Epithelial cell of esophagus (primary cell): ENCODE data around the gene ZFR.

Source experiments
- DNase-seq: peaks from one replicate; pipeline ENCODE4 v3.0.0; 2010; ENCODE audit warnings: low read depth
- H3K4me3 ChIP-seq: 2 replicates; pipeline ENCODE4 v1.5.1; 2011; ENCODE audit warnings: mild to moderate bottlenecking, low read length, control low read depth
- TF ChIP-seq, protein P1 (sequence below): IDR thresholded peaks from 2 replicates; pipeline ENCODE4 v1.5.1; 2011; ENCODE audit warnings: low read depth, mild to moderate bottlenecking, low read length, control low read depth, inconsistent platforms; ENCODE audit not compliant: insufficient read depth; ENCODE audit errors: missing control alignments

ZFR gene

DNA sequence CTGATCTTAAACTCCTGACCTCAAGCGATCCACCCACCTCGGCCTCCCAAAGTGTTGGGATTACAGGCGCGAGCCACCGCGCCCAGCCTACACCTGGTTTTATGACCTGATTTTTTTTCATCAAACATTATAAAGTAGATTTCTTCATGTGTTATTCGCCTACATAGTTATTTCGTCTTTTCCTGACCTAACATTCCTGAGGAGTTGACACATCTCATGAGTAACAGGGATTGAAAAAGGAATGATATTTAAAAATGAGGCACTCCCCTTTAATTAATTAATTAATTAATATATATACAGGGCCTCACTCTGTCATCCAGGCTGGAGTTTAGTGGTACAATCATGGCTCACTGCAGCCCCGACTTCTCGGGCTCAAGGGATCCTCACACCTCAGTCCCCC, 111.6 kb downstream of the ZFR start:
- peak; percentile 63 for DNase-seq
- H3K4me3 ChIP-seq: no peak overlapping the region
- TF ChIP-seq, protein P1, sequence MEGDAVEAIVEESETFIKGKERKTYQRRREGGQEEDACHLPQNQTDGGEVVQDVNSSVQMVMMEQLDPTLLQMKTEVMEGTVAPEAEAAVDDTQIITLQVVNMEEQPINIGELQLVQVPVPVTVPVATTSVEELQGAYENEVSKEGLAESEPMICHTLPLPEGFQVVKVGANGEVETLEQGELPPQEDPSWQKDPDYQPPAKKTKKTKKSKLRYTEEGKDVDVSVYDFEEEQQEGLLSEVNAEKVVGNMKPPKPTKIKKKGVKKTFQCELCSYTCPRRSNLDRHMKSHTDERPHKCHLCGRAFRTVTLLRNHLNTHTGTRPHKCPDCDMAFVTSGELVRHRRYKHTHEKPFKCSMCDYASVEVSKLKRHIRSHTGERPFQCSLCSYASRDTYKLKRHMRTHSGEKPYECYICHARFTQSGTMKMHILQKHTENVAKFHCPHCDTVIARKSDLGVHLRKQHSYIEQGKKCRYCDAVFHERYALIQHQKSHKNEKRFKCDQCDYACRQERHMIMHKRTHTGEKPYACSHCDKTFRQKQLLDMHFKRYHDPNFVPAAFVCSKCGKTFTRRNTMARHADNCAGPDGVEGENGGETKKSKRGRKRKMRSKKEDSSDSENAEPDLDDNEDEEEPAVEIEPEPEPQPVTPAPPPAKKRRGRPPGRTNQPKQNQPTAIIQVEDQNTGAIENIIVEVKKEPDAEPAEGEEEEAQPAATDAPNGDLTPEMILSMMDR: no peak

DNA sequence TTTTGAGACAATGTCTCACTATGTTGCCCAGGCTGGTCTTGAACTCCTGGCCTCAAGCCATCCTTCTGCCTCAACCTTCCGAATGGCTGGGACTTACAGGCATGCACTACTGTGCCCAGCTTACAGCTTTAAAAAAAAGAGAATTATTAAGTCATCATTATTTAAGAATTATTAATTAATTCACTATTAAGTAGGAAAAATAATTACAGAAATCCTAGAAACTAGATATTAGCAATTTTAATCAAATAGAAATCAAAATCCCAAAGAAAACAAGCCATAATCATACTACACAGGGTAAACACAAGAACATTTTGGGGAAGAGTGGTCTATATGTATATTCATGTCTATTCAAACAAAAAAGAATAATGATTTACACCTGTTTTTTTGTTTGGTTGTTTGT, 112.2 kb downstream of the ZFR start:
- H3K4me3 ChIP-seq: no peak overlapping the region
- TF ChIP-seq, protein P1: no peak
- DNase-seq: no peak

DNA sequence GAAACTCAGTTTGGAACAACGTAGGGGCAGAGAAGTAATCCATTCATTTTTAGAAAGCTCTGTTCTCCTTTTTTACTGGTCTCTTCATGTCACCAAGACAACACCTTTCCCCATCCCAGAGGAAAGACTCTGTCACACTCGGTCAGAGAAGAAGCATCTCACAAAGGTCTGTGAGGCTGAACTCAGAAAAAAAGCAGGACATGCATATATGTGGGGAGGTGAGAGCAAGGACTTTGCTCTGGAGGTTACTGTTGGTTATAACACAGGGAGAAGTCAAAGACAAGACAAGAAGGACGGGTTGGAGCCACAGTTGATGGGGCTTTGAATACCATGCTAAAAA, 112.6 kb downstream of the ZFR start:
- DNase-seq: no peak
- no peak overlapping the region for H3K4me3 ChIP-seq
- TF ChIP-seq, protein P1: no peak

DNA sequence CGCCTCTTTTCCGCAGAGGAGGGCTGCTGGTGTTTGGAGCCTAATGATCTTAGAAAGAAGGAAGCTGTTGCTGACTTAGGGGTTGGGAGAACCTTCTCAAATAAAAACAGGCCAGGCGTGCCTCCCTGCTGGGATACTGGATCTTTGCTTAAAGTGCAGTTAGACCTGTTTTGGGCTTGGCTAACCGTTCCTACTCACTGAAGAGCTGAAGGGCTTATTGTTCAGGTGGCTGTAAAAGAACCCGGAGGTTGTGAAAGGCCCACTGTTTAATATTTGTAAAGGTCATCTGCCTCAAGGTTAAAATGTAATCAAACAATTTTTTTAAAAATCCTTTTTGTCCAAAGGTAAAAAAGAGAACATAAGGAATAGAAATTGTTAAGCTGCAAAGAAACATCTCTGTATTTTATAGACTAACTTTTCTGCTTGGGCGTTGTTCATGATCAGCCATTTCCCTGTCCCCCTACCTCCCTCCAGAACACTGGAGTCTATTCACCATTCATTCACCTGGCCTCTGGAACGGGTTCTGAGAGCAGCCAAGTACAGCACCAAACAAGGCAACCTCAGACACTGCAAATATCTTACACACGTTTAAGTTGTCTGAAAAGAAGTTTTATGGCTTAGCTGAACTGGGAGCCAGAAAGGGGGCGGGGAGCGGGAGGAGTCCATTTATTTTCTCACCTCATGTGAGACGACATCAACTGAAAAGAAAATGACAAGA, 113.2 kb downstream of the ZFR start:
- H3K4me3 ChIP-seq: no peak overlapping the region
- TF ChIP-seq, protein P1: no peak
- DNase-seq: peak; percentile 76

DNA sequence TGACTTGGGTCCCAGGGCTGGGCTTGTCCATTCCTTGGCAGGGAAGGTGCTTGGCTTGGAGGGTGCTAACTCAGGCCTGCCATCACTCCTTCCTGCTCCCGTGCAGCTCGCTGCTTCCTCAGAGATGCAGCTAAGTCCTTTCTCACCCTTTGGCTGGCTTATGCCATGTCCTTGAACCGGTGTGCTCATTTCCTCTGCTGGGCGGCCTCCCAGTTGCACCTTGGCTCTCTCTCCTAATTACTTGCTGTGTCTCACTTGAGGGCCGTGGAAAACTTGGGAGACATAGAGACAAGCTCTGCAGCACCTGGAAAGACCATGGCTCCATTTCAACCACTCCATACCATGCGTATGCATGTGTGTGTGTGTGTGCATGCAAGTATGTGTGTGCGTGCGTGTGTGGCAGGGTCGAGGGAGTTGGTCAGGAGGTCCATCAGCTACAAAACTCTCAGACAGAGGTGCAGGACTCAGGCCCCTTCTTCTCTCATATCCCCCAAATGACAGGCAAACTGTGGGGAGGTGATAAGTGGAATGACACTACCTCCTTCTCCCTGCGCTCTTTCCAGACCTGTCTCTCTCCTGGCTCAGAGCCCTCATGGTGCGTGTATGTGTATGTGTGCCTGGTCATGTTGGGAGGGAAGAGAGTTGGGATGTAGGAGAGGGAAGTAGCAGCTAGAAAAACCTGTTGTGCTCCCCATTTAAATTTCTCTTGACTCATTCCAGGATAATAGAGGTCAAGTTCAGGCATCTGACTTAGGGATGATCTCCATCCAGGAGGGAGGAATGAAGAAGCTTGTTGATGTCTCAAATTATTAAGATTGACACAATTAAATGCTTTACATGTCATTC, 114.2 kb downstream of the ZFR start:
- TF ChIP-seq, protein P1: no peak
- DNase-seq: peak; percentile 86
- no peak overlapping the region for H3K4me3 ChIP-seq

DNA sequence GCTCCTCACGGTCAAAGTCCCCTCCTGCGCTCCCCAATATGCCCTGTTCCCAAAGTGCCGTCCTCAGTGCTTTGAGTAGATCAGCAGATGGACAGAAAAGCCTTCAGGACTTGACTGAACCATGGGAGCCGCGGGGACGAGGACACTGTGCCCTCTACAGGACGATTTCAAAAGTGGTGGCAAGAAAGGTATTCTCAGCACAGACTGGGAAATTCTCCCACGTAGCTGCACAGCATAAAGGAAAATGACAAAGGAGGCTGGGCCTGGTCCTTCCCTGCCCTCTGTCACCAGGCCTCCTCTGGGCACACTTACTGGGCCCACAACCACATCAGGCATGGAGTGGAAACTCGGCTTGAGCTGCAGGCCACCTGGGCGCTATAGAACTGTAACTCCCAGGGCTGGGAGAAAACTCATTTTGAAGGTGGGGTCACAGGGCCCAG, 115.1 kb downstream of the ZFR start:
- TF ChIP-seq, protein P1: peak; percentile 74
- H3K4me3 ChIP-seq: no peak overlapping the region

More for the DNA sequence above, 115.1 kb downstream of the ZFR start:
- DNase-seq: peak; percentile 74
